HT1080 (cell line): ENCODE data around the gene RUFY2. TPM values are rescaled to one million over a fixed set of nuclear protein-coding genes. Genes with fewer than 3 reads are reported as not detected.

Experiments used
- DNase-seq: peaks from one replicate; pipeline ENCODE4 v3.0.0-alpha.2; 2015; ENCODE audit warnings: low read depth
- total RNA-seq: library from RNA; depleted of rRNA; stranded (reverse); fragments of >200 nt; shearing (Covaris generic); gene quantifications from 2 replicates; pipeline ENCODE4 v1.2.3, GENCODE V29; 2014

RUFY2 gene
- total RNA-seq, 1 experiment from 2014 or later, result 12.6 TPM

DNA sequence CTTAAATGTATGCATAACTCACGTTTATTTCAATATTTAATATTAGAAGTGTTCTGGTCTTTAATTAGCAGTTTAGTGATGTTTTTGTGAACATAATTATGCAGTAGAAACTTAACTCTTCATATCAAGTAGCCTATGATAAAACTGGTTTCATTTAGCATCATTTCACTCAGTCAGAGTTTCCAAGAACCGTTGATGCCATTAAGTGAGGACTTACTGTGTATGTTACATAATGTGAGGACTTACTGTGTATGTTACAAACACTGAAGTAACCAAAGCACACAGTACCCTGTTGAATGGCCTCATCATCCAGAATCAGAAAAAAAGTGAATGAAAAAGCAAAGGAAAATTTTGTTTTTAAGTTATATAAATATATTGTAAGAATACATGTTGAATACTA lies 41.5 kb downstream of the RUFY2 start:
- no peak for DNase-seq

DNA sequence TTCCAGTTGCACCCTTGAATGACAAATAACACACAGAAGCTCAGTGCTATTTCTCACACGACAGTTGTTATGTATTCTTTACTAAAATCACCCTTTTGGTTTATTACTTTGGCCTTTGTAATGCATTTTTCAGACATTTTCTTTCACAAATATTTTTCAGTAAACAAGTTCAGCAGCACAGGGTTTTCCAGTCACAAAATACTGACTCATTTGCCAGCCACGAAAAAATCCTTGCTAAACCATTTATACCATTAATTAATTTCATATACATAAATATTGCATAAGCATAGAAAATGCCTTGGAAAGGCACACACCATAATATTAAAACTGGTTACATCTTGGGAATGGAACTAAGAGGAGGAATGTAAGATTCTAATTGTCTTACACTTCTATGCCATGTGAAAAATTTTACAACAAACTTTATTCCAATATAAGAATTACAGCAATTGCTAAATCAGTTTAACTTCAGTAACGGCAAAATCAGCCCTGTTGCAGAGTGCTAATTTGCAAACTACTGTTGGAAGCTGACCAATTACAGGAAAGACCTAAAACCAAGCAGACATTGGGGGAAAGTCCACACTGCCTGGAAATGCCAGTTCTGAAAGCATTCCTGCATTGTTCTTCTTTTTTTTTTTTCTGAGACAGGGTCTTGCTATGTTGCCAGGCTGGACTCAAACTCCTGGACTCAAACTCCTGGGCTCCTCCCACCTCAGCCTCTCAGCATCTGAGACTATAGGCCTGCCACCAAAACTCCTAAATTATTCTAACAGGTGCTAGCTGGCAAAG lies 42.8 kb downstream of the RUFY2 start:
- no peak for DNase-seq

DNA sequence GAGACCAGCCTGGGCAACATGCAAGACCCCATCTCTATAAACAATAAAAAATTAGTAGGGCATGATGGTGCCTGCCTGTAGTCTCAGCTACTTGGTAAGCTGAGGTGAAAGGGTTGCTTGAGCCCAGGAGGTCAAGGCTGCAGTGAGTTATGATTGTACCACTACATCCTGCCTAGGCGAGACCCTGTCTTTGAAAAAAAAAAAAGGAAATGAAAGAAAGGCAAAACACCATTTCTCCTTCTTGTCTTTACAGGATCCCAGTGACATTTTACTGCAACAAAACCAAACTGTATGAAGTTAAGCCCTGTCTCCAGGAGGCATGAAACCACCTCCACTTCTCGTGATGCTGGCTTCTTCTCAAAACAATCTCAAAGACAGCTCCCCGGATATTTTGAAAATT lies 44.5 kb downstream of the RUFY2 start:
- DNase-seq, result no peak

DNA sequence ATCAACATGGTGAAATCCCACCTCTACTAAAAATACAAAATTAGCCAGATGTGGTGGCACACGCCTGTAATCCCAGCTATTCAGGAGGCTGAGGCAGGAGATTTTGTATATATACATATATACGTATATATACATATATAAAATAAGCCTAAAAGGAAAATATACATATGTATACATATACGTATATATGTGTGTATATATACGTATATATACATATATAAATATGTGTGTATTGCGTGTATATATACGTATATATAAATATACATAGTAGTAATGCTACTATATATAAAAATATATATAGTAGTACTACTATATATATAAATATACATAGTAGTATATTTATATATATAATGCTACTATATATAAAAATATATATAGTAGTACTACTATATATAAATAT lies 47.9 kb downstream of the RUFY2 start:
- DNase-seq, result no peak

DNA sequence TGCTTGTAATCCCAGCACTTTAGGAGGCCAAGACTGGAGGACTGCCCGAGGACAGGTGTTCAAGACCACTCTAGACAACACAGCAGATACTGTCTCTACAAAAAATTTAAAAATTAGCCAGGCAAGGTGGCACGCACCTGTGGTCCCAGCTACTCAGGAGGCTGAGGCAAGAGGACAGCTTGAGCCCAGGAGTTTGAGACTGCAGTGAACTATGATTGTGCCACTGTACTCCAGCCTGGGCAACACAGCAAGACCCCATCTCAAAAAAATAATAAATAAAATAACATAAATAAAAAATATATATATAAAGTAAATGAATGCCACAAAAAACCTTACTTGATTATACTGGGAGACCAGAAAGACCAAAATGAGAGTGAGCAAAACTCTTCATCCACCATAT lies 53.5 kb downstream of the RUFY2 start:
- DNase-seq, result no peak

DNA sequence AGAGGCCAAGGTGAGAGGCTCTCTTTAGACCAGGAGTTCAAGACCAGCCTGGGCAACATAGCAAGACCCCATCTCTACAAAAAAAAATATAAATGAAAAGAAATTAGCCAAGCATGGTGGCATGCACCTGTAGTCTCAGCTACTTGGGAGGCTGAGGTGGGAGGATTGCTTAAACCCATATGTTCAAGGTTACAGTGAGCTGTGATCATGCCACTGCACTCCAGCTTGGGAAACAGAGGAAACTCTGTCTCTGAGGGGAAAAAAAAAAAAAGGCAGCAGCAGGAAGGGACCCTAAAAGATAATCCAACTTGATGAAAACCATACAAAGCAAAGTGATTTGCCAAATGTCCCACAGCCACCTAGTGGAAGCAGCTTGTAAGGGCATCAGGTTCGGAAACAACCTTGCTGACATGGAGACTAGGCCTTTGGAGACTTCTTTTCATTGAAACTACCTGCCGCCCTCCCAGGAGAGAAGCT lies 58.8 kb downstream of the RUFY2 start:
- peak; percentile 36 for DNase-seq

DNA sequence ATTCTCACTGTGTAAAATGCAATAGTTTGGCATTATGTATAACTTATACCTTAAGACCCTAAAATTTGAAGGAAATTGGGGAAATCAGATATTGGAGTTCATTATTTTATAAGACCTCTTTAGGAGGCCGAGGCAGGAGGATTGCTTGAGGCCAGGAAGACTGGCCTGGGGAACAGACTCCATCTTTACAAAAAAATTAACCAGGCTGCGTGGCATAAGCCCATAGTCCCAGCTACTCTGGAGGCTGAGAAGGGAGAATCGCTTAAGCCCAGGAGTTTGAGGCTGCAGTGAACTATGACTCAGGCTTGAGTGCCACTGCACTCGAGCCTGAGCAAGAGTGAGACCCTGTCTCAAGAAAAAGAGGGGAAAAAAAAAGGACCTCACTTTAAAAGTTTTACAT lies 60.3 kb downstream of the RUFY2 start:
- no peak for DNase-seq

DNA sequence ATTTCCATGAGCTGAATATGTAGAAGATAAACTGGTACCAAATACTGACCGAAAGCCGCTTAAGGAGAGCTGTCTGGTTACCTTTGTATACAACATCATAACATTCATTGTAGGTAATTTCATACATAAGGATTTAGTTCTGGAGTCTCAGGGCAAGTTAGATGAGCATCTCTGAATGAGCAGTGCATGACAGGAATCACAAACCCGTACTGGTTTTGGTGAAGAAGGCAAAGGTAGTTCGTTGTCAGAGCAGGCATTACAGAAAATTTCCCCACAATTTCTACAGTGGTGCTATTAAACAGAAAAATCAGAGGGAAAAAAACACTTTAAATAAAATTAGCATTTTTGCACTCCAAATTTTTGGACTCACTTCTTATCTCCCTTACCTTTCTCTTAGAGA lies 61.5 kb downstream of the RUFY2 start:
- no peak for DNase-seq

DNA sequence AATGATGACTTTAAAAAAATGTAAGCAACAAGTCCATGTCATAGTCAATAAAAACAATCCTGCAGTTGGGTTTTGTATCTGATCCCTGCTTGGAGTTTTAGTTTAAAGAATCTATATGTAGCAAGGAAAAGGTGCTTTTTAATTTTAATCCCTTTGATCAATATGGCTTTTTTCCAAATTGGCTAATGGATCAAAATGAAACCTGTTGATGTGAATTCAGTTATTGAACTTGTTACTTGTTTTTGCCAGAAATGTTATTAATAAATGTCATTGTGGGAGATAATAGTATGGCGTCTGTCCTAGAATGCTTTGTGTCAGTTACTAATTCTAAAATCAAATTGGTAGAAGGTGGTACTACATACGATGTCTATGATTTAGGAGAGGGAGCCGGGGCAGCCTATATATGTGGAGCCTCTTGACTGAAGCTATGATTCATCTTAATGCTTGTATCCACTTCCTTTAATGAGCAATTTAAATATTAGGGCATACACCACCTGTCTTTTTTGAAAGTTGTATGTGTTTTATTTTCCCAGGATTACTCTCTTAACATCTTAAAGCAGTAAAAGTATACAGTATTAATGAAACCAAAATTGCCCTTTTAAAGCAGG lies 64.1 kb downstream of the RUFY2 start:
- no peak for DNase-seq

DNA sequence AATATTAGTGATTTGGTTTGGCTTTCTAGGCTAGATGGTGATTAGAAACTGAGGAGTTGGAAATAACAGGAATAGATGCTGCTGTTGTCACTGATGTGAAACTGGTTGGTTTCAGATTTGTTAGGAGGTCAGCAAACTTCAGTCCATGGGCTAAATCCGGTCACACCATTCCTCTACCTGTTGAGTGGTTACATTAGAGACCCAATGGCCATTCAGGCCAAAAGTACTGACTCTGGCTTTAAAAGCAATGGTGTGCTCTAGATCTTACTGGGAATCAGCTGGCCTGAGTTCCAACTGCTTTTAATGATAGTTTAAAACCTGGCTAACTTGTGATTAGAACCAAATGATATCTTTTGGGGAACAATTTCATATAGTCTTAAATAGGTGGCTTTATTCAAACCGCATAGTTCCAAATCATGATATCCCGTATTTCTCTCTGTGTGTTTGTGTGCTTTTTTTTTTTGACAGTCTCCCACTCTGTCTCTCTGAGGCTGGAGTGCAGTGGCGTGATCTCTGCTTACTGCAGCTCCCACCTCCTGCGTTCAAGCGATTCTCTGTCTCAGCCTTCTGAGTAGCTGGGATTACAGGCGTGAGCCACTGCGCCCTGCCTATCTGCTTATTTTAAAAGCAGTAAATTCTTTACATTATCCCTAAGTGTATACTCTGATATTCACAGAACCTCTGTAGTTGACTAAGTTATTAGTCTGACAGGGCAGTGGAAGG lies 66.6 kb downstream of the RUFY2 start:
- DNase-seq, result no peak

DNA sequence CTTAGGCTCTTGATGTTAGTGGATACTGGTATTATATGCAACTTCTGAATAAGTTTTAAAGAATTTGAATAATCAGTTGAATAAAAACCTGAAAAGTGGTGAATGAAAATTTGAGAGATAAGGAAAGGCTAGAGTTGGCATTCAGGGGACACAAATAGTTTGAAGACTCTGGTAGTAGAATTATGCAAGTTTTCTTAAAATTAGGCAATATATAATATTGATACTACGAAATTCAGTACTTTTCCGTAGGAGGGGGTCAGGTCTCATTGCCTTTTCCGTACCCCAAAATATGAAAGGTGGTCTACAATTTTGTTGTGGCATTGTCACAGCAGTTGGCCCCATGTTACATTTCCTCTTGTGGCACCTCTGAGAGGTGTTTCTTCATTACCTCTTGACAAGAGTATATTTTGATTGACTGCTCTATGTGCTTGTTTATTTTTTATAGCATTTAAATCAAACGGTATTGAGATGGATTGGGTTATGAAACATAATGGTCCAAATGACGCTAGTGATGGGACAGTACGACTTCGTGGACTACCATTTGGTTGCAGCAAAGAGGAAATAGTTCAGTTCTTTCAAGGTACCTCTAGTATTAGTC lies 70.2 kb downstream of the RUFY2 start:
- DNase-seq, result no peak

DNA sequence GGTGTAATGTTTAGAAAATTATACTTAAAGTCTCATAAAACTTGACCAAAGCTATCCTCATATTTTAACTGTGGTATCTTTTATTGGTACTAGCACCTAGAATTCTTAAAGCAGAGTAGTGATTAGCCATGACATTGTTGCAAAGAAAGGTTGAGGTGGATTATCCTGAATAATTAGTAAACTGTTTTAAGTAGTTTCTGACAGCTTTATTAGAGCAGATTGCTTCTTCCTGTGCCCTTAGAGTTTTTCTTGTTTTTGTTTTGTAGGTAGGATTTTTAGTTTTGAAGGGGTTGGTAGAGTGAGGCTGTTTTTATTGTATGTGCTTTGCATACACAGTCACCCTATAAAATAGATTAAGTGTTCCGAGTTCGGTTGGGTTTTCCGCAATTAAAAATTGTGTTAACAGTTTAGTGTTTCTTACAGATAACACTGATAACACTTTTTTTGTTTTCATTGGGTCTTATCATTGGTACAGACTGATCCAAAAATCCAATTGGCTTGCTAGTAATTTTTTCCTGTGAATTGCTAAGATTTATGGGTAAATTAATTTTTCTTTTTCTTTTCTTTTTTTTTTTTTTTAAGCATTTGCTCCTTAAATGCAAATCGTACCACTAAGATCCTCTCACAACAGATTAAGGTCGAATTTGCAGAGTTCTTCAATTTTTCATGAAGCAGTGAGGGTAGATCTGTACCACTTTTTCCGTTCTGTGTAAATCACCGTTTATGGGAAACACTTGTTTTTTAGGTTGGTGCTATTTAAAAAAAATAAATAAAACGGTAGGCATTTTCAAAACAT lies 72.2 kb downstream of the RUFY2 start:
- no peak for DNase-seq

DNA sequence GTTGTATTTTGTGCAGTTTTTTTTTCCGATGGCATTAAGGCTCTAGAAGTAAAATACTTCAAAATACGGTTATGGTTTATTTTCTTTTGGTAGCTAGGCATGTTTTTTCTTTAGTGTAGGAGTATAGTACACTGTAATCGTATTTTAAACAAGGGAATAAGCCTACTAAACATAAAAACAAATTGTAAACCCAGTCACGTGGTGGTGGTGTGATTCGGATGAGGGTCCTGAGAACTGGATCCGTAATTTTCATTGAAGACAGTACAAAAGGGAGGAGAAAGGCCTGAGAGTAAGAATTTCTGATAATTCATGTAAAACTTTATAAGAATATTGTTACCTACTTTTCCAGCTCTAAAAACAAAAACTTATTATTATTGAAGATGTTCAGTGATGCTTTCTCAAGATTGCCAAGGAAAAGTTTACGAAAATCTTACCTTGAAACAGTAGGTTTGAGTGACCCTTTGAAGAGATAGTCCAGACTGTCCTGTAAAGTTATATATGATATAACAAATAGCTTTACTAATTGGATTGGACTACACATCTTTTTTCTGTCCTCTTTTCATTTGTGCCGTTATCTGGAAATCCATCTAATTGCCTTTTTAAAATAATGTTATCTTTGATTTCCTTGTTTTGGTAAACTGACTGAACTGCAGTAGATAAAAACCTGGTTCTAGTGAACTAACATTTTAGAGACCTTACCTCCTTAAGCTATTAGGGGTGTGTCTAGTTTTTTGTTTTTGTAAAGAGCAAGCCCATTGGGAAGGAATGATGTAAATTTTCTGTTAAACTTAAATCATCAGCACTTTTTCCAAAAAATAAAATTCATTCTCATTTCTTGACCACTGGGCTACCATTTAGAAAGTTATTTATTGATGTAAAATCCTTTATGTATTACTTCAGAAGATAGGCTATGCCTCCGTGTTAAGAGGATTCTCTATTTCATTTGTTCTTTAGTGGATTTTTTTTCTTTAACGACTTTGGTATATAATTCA lies 73.3 kb downstream of the RUFY2 start:
- DNase-seq, result no peak

DNA sequence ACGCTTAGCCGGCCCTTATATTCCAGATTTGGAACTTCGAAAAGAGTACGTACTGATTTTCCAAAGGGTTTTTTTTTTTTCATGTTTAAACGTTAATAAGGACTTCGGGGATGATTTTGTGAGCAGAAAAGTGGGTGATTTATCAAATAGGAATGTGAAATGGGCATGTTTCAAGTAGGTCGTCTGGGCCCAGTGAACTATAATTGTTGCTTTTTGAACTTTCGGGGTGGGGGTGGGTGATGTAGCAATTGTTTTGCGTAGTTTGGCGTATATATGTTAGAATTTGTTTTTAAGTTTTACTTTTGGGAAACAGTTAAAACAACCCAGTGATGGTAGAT lies 74.0 kb downstream of the RUFY2 start:
- no peak for DNase-seq

DNA sequence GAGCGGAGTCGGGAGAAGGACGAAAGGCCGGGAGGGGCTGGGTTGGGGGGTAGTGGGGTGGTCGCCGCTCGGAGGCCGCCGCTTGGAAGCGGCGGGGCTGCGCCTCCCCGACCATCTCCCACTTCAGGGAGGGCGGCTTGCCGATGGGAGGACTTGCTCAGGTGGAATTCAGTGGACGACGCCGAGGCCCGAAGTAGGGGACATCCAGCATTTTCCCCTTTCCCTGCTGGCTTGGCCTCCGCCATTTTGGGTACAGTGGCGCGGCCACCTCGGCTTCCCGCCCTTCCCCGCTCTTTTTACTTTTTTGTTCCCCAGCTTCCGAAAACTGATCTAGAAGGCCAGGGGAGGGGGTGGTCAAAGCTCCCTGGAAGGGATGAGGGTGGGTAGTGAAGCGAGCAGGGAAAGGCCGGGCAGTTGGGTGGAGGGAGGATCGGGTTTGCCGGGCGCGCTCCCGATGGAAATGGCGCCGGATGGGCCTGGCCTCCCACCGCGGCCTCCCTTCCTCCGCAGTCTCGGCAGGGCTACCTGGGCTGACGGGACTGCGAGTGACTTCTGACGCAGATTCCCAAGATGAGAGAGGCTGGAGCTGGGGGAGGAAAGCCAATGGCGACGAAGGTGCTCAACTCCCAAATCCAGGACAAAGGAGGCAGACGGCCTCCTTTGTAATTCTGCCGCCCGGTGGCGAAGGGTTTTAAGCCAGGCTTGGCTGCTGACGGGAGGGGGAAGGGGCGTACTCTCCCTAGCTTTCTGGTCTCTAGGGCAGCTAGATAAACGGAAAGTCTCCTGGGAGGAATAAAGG lies 74.6 kb downstream of the RUFY2 start, which contains the start of gene PBLD:
Gene PBLD, minus strand, starts transcription at position 670 of the 799 bp plus-strand sequence. CDS start 26,084 bp downstream, outside the sequence.
- peak; percentile 77 for DNase-seq

DNA sequence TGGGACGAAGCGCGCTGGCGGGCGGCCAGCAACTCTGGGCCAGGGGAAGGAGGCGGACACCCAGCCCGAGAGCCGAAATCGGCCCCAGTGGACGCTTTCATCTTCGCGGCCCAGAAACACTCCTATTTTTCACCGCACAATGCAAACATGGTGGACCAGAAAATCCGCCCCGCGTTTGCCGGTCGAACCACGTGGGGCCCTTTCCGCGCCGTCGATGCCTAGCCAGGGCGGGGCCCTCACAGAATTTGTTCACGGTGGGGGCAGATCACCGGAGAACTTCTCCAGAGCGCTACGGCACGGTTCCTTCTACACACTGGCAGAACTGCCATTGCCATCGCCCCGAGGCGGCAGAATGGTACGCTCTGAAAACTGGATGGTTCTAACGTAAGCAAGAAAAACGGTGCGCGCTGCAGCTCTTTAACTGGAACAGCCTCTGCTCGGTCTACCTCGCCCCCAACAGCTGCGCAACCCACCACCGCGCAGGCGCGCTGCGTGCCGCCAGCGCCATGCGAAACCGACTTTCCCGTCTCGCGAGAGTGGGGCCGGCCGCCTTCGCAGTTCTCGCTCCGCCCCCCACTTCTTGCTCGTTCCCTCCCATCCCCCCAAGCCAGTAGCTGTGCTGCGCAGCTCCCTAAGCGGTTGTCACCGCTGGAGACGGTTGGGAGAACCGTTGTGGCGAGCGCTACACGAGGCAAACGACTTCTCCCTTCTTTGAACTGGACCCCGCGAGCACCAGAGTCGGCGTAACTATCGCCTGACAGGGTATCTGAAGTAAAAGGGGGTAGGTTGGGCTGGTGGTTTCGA lies 75.4 kb downstream of the RUFY2 start, which contains the start of gene HNRNPH3:
Gene HNRNPH3, plus strand, starts transcription at position 610 of the 804 bp plus-strand sequence. CDS start 5,158 bp downstream, outside the sequence.
- DNase-seq, result peak; percentile 94

DNA sequence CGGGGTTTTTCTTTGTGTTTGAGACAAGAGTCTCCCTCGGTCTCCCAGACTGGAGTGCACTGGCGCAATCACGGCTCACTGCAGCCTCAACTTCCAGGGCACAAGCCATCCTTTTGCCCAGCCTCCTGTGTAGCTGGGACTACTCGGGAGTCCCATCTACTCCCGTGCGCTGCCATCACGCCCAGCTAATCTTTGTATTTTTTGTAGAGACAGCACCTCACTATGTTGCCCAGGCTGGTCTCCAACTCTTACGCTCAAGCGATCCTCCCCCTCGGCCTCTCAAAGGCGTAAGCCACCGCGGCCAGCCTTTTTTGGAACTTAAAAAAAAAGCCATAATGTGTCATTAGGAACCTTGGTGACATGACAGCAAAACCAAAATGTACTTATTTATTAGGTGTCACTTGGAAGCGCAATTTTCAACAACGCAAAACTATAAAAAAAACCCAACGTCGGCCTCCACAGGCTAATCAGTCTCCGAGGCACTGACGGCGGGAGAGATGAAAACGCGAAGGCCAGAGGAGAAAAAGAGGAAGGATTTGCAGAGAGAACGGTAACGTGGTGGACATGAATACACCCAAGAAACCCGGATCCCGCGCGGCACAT lies 76.1 kb downstream of the RUFY2 start:
- DNase-seq, result no peak

DNA sequence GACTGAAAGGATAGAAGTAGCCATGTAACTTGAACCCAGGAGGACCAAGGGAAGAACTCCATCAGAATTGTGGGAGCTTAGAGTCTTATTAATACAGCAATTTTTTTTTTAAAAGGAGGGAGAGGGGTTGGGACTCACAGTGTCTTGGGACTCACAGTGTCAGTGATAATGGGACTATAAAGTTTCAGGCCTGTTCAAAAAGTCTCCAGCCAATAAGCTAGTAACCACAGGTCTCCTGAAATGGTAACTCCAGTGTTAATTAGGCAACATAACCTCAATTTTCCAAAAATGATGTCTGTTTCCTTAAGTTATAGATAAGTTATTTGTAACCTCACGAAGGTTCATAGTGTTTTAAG lies 77.6 kb downstream of the RUFY2 start:
- no peak for DNase-seq
